Measurements from ENCODE around the gene TMEM31. TPM values are rescaled to one million over a fixed set of nuclear protein-coding genes. Genes with fewer than 3 reads are reported as not detected.
A peak's percentile ranks its signal among the peaks of the same experiment; 100 is the strongest.

The TMEM31 gene, protein sequence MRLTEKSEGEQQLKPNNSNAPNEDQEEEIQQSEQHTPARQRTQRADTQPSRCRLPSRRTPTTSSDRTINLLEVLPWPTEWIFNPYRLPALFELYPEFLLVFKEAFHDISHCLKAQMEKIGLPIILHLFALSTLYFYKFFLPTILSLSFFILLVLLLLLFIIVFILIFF
- total RNA-seq (2012; rRNA removed), result not detected in 2 replicates
- polyA plus RNA-seq (2012; rRNA removed), result 0.17 TPM in 1 of 2 replicates, not detected in the other
- polyA plus RNA-seq (2012; cell fraction: cytosol; rRNA removed), result 0.09 TPM in 1 of 2 replicates, not detected in the other
- 0.14 TPM in 1 of 2 replicates, not detected in the other for polyA plus RNA-seq (2012; cell fraction: nucleus; rRNA removed; ENCODE audit: low replicate concordance)
- not detected for Bru-seq, nascent RNA
- BruChase-seq, experiment 1, labeled RNA remaining after a 6-hour chase, result percentile 30 among the genes with signal in this experiment
- BruChase-seq, experiment 2, labeled RNA remaining after a 2-hour chase, result percentile 26 among the genes with signal in this experiment
- long read RNA-seq, result 0 reads

- Histone ChIP-seq H3K4me2 (ENCODE audit: low read depth, low read length) (no peak within 1 kb of the TSS), H3K4ac (ENCODE audit: low read depth, low read length) (no peak within 1 kb of the TSS), H4K5ac (ENCODE audit: low read depth, low read length) (no peak within 1 kb of the TSS), H3K4me1 (ENCODE audit: control insufficient read depth, insufficient read depth, low read length) (no peaks in the 10 kb centered on the region), H3K27ac (ENCODE audit: insufficient read depth, low read length) (no peak within 1 kb of the TSS), H3K36me3 (ENCODE audit: control insufficient read depth, insufficient read depth, low read length) (no peaks in the 10 kb centered on the region), H2BK120ac (ENCODE audit: low read depth, low read length) (no peak within 1 kb of the TSS), H3K27me3 (ENCODE audit: control insufficient read depth, insufficient read depth, low read length) (peaks cover 10% of the 10 kb centered on the region), H2AK5ac (ENCODE audit: low read depth, low read length) (no peak within 1 kb of the TSS), H4K8ac (ENCODE audit: low read depth in 2 of 2, low read length in 2 of 2) (no peak within 1 kb of the TSS), H4K20me1 (ENCODE audit: insufficient read depth, low read length) (no peaks in the 10 kb centered on the region; the same call in 1 of the 2 replicates), H3K79me1 (ENCODE audit: low read depth in 1 of 2, low read length in 2 of 2) (no peaks in the 10 kb centered on the region), H3K9me1 (ENCODE audit: insufficient read depth, low read length) (no peaks in the 10 kb centered on the region), H2BK20ac (ENCODE audit: low read depth, low read length) (no peak within 1 kb of the TSS), H3K9ac (ENCODE audit: low read depth, low read length) (no peak within 1 kb of the TSS), H4K91ac (ENCODE audit: insufficient read depth, low read depth, low read length) (no peak within 1 kb of the TSS), H2BK15ac (ENCODE audit: low read depth, low read length) (no peak within 1 kb of the TSS), H2BK5ac (ENCODE audit: low read depth, low read length, poor library complexity, severe bottlenecking) (no peak within 1 kb of the TSS), H3K18ac (ENCODE audit: low read depth, low read length) (no peak within 1 kb of the TSS), H3K9me3 (ENCODE audit: control insufficient read depth, insufficient read depth, low read length) (no peaks in the 10 kb centered on the region; the same call in 1 of the 2 replicates), H3K56ac (ENCODE audit: extremely low read depth, insufficient read depth, low read length) (no peak within 1 kb of the TSS), H3K23ac (ENCODE audit: low read depth, low read length) (no peak within 1 kb of the TSS), H2AFZ (replicated peaks; ENCODE audit: low read length, poor library complexity) (no peak within 1 kb of the TSS), H3K4me3 (ENCODE audit: insufficient read depth, low read depth, low read length) (no peak within 1 kb of the TSS), H2AK9ac (replicated peaks; ENCODE audit: low read depth, low read length, poor library complexity) (no peak within 1 kb of the TSS), H3K14ac (replicated peaks; ENCODE audit: low read depth, low read length) (no peak within 1 kb of the TSS)
- no CpG with 5 or more reads among the region's 5 CpGs for WGBS, 2 experiments (ENCODE audit: extremely low coverage in 2 of 2, insufficient read length in 1 of 2)
- ChIA-PET POLR2A (ENCODE audit: unreplicated experiment) (interaction anchor here (0.6 kb wide), 1 partner anchor 29 kb away, joined by 7 read pairs; no protein-coding TSS in a partner anchor), CTCF (interaction anchor here (0.5 to 1.0 kb wide), 3 partner anchors 9 to 98 kb away, joined by 3 to 6 read pairs (median 5); no protein-coding TSS in a partner anchor)
- dilution Hi-C loops (cut with HindIII; ENCODE audit: low sequenced_read_pairs, unreplicated experiment), result no loop called here
- BruUV-seq (replicated peaks), result no TSS peak
- intact Hi-C loops (cut with micrococcal nuclease), result loop anchor here (1.0 kb wide), 1 partner anchor 64 kb away; no protein-coding TSS in a partner anchor
- in situ Hi-C loops (cut with MboI; ENCODE audit: low sequenced_read_pairs), result no loop called here
- ATAC-seq (ENCODE audit: low read depth), result no peak
- no peak for DNase-seq
- TF ChIP-seq NFE2L2 (IDR thresholded peaks at IDR 0.05; ENCODE audit: low read depth, low read length) (no peak), RCOR1 (IDR thresholded peaks at IDR 0.05; ENCODE audit: insufficient replicate concordance, low read length) (no peak), RAD21 (IDR thresholded peaks at IDR 0.05; ENCODE audit: low read length) (no peak), MAFK (IDR thresholded peaks at IDR 0.05; ENCODE audit: low read depth, low read length) (no peak), RFX5 (IDR thresholded peaks at IDR 0.05; ENCODE audit: low read depth, low read length) (no peak), USF2 (IDR thresholded peaks at IDR 0.05; ENCODE audit: low read depth, low read length) (no peak), ELK1 (IDR thresholded peaks at IDR 0.05; ENCODE audit: borderline replicate concordance, low read depth, low read length) (no peak), MAZ (IDR thresholded peaks at IDR 0.05; ENCODE audit: borderline replicate concordance, low read depth, low read length) (no peak), POLR2A (IDR thresholded peaks at IDR 0.05; ENCODE audit: low read depth, low read length) (no peak), MXI1 (IDR thresholded peaks at IDR 0.05; ENCODE audit: borderline replicate concordance, low read depth, low read length) (no peak), CHD1 (IDR thresholded peaks at IDR 0.05; ENCODE audit: low read depth, low read length) (no peak), BHLHE40 (IDR thresholded peaks at IDR 0.05; ENCODE audit: low read depth, low read length) (no peak), FOS (IDR thresholded peaks at IDR 0.05; ENCODE audit: low read depth, low read length) (no peak), SMC3 (IDR thresholded peaks at IDR 0.05; ENCODE audit: low read depth, low read length) (no peak)
Measured at GRCh38 chrX:103710609-103711008, at the start of gene TMEM31. Gene TMEM31 (plus strand): TSS chrX:103710909. CDS start chrX:103712259, 1,350 bp downstream.

All from IMR-90 (cell line).